Ramos (cell line): Measurements from ENCODE around the gene EFCAB14.
"Not testable (repeated sequence)": the region's sequence is repeated elsewhere in the genome, so short reads cannot be mapped to it uniquely, and the experiment has no call there.

Experiments used
- in situ Hi-C: fragments of 300-500 bp; cut with MboI; formaldehyde crosslinking; loops from one replicate; pipeline ENCODE4 v1.14.3; 2022; ENCODE audit warnings: low sequenced_read_pairs; ENCODE audit not compliant: unreplicated experiment

EFCAB14 gene, protein sequence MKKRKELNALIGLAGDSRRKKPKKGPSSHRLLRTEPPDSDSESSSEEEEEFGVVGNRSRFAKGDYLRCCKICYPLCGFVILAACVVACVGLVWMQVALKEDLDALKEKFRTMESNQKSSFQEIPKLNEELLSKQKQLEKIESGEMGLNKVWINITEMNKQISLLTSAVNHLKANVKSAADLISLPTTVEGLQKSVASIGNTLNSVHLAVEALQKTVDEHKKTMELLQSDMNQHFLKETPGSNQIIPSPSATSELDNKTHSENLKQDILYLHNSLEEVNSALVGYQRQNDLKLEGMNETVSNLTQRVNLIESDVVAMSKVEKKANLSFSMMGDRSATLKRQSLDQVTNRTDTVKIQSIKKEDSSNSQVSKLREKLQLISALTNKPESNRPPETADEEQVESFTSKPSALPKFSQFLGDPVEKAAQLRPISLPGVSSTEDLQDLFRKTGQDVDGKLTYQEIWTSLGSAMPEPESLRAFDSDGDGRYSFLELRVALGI

DNA sequence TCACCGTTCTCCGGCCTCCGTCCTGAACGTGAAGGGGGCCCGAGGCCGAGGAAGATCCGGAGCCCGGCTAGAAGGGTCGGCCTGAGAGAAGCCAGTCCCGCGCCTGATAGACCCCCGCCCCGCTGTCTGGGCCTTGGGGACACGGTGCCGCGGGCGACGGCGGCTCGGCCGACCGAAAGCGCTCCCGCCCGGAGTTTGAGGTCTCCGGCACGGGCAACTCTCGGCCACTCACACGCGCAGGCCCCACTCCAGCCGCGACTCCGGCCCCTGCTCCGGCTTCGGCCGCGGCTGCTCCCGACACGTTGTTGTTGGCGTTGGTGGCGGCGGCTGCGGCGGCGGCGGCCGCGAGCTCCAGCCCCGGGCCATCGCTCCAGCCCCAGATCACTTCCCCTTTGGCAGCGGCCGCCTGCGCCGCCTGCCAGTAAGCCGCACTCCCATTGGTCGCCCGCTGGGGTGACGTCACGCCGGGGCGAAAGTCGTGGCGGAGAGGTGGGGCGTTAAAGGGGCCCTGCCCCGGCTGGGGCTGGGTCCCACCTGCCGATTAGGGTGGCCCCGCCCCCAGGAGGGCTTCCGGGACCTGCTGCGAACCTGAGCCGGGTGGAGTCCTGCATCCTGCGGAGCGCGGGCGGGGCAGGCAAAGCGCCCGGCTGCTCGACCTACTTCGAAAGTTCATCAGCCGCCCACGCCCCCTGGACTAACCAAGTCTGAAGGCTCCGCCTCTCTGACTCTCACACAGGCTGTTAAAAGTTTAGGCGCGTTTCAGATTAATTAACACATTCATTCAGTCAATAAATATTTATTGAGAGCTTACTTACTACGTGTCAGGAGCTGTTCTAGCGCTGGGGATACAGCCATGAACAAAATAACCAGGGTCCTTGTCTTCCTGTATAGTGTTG lies at the start of gene EFCAB14:
EFCAB14 (minus strand) TSS at position 388 of the 896 bp plus-strand sequence. CDS start 1,027 bp downstream, outside the sequence.
- in situ Hi-C loops: no loop called here

DNA sequence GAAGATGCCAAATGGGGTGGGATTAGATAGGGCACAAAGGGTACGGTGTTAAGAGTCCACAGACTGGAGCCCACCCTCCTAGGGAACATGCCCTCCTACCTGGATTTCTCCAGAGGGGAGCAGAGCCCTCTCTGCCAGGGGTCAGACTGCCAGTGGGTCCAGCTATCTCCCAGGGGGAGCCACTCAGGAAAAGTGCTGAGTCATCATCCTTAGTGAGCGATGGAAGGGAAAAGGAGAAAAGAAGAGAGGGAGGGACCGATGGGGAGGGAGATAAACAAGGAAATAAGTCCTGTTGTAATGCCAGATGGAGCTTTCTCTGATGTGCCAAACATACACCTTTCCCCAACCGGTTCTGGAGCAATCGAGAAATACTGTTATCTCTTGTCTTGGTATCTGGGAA lies 49.5 kb upstream of the EFCAB14 start:
- in situ Hi-C loops: no loop called here

GRCh38 chr1:46767649-46768282 lies 48.9 kb upstream of the EFCAB14 start:
- in situ Hi-C loops: no loop called here

DNA sequence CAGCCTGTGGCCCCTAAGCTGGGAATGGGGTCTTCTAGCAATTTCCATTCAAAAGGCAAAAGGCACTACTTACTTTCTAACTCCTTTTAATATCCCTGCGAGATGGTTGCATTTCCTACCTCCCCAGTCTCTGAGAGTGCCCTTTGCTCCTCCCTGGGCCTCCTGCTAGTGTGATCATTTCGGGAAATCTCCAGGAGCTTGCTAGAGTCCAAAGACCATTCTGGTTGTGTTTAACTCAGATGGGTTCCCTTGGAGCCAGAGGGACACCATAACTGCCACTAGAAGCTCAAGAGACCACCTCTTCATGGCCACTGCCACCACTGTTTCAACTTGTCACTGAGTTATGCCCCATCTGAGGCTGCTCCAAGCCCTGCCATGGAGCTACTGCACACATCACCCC lies 45.5 kb upstream of the EFCAB14 start:
- in situ Hi-C loops: no loop called here

DNA sequence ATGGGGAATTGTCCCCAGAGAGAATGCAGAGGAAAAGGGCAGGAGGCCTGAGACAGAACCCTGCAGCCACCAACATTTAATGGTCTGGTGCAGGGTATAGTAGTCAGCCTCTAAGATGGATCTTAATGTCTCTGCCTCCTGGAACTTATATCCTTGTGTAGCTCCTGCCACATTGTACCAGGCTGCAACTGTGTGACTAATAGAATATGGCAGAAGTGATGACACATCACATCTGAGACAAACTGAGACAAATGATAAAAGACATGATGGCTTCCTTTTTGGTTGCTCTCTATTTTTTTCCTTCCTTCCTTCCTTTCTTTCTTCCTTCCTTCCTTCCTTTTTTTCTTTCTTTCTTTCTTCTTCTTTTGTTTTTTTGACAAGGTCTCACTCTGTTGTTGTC lies 42.8 kb upstream of the EFCAB14 start:
- in situ Hi-C loops: no loop called here

DNA sequence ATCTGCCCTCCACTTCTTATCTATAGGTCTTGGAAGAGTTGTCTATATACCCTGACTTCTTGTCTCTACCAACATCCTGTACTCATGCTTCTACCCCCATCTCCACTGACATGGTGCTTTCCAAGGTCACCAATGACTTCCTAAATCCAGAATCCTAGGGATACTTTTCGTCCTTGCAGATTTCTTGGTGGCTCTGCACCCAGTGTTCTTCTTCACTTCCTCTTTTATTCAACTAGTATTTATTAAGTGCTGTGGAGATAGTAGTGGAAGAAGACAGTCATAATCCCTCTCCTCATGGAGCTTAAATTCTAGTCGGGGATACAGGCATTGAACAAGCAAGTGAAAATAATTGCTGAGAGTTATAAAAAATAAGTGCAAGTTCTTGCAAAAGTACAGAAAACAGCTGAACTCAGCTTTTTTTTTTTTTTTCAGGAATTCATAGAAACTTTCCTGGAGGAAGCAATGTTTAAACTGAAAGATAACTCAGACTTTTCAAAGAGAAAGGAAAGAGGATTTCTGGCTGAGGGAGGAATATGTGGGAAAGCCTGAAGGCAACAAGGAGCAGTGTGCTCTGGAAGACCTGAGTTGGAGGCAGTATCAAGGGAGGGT lies 41.7 kb upstream of the EFCAB14 start:
- in situ Hi-C loops: no loop called here

DNA sequence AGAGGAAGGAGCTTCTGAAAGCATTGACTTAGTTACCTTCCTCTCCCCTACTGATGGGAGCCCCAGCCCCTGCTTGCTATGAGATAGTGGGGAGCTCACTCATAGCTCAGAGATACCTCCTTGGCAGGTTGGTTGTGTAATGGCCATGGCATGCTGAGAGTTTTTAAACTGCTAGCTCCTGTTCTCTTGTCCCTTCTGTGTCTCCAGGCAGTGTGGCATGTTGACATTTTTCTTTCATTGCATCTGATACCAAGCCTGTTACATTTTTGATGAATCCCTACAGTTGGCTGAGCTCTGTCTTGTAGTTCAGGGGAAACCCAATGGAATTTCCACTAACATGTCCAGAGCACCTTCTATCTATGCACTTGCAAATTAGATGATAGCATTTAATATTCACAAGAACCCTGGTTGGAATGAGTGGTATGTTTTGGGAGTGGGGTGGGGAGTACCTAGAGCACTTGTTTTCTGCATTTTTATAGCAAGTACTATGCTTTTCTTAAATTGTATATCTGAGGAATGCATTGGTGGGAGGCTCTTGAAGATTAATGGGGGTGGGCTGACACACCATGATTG lies 39.1 kb upstream of the EFCAB14 start:
- in situ Hi-C loops: no loop called here

- in situ Hi-C loops: no loop called here
These were observed 38.5 kb upstream of the EFCAB14 start for GRCh38 chr1:46757247-46757955.

- in situ Hi-C loops: no loop called here
These were observed 36.2 kb upstream of the EFCAB14 start for GRCh38 chr1:46755121-46755520.

DNA sequence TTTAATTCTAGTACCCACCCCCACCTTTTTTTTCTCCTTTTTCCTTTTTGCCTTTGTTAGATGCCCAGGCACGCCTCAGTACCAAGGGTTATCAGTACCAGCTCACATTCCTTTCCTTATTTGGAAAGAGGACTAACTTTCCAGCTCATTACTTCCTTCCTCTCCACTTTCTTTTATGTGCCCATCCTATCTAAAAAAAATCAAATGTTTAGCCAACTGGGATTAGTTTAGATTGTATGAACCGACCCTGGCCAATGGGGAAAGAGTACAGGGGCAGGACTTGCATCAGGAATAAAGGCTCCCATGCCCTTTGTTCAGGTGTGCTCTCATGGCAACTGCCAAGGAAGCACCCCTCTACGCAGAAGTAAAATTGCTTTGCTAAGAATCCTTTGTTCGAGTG lies 35.8 kb upstream of the EFCAB14 start:
- in situ Hi-C loops: not testable (repeated sequence)

- in situ Hi-C loops: no loop called here
These were observed 35.1 kb upstream of the EFCAB14 start for GRCh38 chr1:46753985-46754384.

- in situ Hi-C loops: no loop called here
These were observed 31.0 kb upstream of the EFCAB14 start for GRCh38 chr1:46749921-46750404.

DNA sequence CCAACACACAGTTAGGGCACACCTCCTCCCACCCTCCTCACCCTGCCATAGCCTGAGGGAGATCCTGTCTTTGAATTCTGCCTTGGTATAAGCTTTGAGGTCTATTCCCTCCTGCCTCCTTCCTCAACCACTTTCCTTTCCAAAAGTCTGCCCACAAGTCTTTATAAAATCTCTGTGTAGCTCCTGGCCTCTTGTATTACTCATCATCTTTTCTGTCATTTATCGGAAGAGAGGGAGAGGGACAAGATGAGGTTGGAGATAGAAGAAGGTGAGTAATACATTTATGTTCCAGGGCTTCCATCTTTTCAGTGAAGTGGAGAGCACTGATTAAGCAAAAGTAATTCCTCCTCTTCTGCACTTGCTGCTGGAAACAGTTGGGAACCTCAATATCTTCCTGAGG lies 30.5 kb upstream of the EFCAB14 start:
- in situ Hi-C loops: no loop called here

GRCh38 chr1:46747683-46748288 lies 28.9 kb upstream of the EFCAB14 start:
- in situ Hi-C loops: no loop called here

DNA sequence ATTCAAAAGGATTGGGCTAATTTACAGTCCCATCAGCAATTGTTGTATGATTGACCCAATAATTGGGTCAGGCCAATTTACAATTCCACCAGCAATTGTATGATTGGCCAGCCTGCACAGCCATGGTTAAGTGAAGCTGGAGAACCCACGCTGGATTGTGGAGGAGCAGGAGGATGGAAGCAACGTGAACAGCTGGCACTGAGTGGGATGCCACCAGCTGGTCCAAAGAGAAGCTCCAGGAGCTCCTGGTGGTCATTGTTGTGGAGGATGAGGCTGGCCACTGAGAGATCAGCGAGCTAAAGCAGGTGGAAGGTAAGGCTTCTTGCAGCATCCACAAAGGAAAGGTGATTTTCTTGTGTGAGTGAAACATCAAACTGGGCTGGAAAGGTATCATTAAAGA lies 23.2 kb upstream of the EFCAB14 start:
- in situ Hi-C loops: no loop called here

DNA sequence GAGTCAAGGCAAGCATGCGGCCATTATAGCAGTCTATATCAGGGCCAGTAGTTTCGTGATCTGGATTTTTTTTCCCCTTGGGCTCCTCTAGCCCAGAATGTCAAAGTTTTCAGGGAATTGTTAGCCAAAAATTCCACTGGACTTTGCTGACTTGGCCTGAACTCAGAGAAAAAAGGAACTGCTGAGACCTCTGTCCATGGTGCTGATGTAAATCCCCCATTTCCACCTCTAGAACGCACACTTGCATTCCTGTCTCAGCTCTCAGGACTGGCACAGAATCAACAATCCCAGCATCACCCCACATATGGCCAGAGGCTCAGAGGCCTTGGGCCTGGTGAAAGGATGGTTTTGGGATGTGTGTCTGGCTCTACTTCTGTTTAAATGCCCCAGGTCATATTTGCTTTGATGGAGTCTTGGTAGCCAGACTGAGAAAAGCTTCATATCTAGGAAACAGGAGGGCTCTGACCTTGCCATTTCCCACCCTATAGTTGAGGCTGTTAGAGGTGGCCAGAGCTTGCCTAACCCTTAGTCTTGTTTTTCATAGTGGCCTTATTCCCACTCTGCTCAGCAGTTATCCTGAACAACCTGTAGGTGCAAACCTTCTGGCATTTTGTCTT lies 16.9 kb upstream of the EFCAB14 start:
- in situ Hi-C loops: no loop called here

DNA sequence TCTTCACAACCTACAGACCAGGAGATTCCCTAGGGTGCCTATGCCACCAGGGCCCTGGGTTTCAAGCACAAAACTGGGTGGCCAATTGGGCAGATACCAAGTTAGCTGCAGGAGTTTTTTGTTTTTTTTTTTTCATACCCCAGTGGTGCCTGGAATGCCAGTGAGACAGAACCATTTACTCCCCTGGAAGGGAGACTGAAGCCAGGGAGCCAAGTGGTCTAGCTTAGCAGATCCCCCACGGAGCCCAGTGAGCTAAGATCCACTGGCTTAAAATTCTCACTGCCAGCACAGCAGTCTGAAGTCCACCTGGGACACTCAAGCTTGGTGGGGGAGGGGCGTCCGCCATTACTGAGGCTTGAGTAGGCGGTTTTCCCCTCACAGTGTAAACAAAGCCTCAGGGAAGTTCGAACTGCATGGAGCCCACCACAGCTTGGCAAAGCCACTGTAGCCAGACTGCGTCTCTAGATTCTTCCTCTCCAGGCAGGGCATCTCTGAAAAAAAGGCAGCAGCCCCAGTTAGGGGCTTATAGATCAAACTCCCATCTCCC lies 9.5 kb upstream of the EFCAB14 start:
- in situ Hi-C loops: not testable (repeated sequence)

- in situ Hi-C loops: no loop called here
These were observed 6.8 kb upstream of the EFCAB14 start for GRCh38 chr1:46725736-46726108.
